ENCODE data around the gene SETMAR.
"Not testable (repeated sequence)": the region's sequence is repeated elsewhere in the genome, so short reads cannot be mapped to it uniquely, and the experiment has no call there.

Gene SETMAR

DNA sequence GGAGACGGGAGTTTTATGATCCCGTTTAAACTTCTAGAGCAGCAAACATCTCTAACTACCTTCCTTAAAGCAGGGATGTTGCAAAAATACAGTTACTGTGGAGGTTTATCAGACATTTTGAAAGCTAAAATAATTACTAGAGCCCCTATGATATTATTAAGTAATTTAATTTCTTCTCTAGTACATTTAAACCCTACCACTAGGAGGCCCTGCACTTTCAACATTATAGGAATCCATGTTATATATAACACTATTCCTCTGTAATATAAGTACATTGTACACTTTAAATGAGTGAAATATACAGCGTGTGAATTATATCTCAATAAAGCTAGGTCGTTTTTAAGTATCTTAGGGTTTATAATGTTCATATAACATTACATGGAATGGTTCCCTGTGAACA lies 11.5 kb downstream of the SETMAR start:
- no peak for DNase-seq

- no peak for DNase-seq
Measured at GRCh38 chr3:4320096-4320911, 17.1 kb downstream of the SETMAR start.

DNA sequence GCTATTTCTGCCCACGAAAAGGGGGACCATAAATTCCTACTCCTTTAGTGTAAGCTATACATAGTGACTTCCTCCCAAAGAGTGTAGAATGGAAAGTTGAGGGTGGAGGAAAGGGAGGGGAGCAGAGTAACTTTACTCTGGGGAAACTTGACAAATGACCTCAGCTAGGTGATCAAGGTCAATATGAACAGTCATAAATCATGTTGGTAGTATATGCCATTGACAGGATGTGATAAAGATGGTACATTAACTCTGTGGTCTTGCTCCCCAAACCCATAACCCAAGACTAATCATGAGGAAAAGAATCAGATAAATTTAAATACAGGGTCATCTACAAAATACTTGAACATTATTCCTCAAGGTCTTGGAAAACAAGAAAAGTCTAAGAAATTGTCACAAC lies 18.6 kb downstream of the SETMAR start:
- DNase-seq, result no peak

DNA sequence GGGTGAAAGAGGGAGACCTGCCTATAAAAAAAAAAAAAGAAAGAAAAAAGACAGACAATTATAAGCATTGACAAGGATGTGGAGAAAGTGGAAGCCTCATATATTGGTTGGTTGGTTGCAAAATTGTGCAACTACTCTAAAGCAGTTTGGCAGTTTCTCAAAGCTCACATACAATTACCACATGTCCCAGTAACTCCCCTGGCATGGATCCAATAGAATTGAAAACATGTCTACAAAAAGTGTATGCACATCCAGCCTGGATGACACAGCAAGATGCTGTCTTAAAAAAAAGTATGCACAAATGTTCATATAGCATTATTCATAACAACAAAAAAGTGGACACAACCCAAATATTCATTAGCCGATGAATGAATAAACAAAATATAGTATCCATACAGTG lies 19.5 kb downstream of the SETMAR start:
- DNase-seq, result no peak

DNA sequence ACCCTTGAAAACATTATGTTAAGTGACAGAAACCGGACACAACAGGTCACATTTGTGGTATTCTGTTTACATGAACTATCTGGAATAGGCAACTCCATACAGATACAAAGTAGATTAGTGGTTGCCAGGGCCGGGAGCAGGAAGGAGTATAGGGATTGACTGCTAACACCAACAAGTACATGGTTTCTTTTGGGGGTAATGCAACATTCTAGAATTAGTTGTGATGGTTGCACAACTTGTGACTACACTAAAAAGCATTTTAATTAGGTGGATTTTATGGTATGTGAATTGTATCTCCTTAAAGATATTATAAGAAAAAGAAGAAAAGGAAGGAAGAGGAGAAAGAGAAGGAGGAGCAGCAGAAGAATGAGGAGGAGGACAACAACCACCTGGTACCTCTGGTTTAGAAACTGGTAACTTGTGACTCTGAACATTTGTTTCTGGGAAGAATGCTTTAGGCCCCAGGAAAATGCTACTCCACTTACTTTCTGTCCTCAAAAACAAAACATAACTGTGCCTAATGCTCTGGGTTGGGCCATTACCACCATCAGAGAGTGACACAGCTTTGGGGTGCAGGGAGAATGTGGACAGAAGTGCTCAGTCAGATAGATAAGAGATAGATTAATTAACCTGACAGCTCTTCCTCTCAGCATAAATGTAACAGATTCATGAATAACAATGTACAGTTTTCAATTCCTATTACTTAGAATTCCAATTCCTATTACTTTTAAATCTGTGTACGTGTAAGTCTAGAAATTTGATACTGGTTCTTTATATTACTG lies 20.3 kb downstream of the SETMAR start:
- DNase-seq, result no peak

- no peak for DNase-seq
Measured at GRCh38 chr3:4326868-4327267, 23.7 kb downstream of the SETMAR start.

DNA sequence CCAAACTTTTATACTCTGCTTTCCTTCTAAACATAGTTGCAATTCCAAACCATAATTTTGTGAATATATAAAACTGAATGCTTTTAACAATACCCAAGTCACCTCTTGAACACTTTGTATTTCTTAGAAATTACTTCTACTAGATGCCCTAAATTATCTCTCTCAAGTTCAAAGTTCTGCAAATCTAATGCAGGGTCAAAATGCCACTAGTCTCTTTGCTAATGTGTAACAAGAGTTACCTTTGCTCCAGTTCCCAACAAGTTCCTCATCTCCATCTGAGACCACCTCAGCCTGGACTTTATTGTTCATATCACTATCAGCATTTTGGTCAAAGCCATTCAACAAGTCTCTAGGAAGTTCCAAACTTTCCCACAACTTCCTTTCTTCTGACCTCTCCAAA lies 26.6 kb downstream of the SETMAR start:
- not testable (repeated sequence) for DNase-seq

DNA sequence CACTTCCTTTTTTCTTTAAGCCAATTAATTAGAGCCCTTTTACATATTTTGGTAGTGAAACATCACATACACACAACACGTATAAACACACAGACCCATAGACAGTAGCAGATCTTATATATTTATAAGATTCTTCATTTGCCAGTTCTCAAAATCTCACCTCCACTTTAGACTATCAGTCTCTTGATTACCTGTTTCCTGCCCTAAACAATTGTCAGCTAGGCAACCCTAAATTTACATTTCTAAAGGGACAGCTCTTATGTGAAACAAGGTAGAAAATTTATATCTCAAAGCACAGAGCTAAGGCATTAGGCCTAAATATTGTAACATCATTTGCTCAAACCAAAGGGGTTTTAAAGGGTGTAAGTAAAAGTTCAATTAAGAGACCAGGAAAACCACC lies 28.9 kb downstream of the SETMAR start:
- DNase-seq, result no peak

GRCh38 chr3:4332574-4332973 lies 29.4 kb downstream of the SETMAR start:
- DNase-seq, result no peak

DNA sequence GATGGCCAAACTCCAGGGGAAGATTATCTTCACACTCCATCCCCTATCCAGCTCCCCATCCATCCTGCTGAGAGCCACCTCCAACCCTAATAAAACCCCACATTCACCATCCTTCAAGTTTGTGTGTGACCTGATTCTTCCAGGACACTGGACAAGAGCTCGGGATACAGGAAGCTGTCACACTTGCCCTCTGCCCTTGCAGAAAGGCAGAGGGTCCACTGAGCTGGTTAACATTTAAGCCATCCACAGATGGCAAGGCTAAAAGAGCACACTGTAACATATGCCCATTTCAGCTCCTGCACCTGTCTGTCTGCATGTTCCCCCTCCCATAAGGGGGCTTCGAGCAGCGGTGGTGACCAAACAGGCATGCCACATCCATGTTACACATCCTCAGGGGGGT lies 29.8 kb downstream of the SETMAR start:
- no peak for DNase-seq

DNA sequence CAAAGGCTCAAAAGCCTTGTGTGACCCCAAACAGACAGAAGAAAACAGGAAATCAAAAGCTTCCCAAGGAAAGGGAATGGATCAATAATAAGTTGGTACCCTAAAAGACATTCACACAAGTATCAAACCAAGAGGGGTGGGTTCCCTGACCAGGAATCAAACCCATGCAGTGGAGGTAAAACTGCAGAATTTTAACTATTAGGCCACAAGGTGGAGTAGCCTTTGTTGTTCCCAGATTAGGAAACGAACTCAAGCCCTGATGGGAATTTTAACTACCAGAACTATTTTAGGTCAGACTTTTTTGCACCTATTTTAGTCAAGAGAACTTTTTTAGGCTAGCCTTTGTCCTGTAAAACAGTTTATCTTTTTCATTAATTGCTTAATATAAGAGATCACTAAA lies 31.4 kb downstream of the SETMAR start:
- no peak for DNase-seq

GRCh38 chr3:4335840-4336562 lies 32.8 kb downstream of the SETMAR start:
- DNase-seq, result no peak

DNA sequence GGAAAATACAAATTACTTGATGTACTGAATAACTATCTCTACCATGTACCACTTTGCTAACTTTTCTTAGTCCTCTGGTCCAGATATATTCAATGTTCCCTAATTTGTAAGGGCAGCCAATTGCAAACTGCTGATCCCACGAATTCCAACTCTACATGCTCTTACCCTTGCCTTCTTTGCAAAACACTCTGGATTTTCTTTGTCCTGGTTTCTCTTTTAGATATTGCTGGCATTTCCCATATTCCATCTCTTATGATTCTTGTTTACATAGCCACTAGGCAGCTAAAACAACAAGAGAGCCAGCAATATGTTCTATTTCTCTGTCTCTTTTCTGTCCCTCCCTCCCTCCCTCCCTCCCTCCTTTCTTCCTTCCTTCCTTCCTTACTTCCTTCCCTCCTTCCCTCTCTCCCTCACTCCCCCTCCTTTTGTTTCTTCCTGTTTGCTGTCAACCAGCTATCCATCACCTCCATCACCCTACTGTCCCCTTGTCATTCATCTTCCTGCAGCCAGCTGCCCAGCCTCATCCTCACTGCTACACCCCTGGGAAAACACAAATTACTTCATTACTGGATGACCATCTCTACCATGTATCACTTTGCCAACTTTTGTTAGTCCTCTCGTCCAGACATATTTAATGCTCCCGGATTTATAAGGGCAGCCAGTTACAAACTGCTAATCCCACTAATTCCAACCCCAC lies 33.8 kb downstream of the SETMAR start:
- DNase-seq, result no peak

- no peak for DNase-seq
Measured at GRCh38 chr3:4338751-4339150, 35.6 kb downstream of the SETMAR start.

DNA sequence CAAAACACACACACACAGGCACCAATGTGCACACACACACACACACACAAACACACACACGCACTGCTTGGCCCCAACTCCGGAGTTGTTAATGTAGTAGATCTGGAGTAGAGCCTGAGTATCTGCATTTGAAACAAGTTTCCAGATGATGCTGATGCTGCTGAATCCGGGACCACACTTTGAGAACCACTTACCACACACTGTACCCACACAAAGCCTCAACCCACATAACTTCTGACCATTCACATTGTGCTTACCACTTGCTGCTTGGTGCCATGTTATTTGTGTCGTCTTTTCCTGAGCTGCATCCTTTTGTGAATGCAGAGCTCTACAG lies 36.9 kb downstream of the SETMAR start:
- DNase-seq, result no peak

DNA sequence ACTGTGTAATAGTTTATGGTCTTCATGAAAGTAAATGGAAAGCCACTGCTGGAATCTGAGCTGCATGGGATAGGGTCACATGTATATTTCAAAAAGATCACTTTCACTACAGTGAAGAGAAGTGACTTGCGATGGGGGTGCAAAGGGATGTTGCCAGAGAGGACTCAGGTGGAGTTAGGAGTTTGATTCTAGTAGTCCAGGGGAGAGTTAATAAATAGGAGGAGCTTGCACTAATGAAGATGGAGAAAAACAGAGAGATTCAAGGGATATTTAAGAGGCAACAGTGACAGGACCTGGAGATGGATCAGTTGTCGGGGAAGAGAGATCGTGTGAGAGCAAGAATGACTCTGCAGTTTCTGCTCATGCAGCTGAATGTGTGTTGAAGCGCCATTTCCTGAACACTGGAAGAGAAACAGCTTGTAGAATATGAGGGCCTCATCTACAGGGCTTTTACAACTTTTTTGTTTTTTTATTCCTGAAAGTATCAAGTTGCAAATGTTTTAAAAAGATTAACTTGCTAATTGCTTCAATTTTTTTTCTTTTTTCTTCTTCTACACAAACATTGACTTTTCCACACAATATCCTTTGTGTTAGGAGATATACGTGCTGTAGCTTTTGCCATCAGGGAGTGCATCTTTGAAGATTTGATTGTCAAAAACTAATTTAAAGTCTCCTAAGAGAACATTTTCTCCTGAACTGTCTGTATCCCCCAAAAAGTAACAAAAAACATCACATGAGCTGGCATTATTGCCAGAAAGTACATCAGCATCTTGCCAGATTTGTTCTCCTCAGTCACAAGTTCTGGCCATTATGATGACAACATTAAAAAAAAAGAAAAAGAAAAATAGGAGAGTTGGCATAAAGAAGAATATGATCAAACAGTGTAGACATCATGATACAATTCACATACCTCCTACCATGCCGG lies 37.5 kb downstream of the SETMAR start:
- DNase-seq, result no peak

DNA sequence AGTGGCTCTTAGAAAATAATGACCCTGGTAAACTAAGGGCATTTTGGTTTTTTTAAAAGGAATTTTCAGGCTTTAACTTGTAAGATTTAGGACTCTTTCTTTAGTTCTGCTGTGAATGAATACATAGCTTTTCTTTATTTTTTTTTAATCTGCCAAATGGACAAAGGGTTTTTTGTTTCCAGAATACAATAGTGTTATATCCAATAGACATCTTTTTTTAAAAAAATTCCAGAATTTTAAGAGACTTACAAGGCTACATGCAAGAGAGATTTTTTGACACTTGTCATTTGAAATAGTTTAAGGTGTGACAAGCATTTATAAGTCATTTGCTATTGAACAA lies 38.1 kb downstream of the SETMAR start:
- no peak for DNase-seq

- no peak for DNase-seq
Measured at GRCh38 chr3:4343258-4343657, 40.1 kb downstream of the SETMAR start.

DNA sequence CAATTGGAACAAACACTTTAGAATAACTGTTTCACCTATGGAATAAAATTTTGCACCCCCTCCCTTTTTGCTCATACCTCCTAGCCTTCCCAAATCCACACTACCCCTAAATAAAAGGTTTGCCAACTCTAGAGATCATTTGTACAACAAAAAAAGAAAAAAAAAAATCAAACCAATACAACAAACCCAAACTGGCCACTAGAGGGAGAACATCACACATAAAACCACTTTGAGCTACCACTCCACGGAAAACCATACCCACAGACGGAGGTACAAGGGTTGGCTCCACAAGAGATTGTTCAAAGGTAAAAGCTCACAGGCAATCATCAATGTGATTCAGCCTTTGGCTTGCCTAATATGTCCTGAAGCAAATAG lies 47.6 kb downstream of the SETMAR start:
- no peak for DNase-seq

GRCh38 chr3:4351164-4351855 lies 48.1 kb downstream of the SETMAR start:
- no peak for DNase-seq

DNA sequence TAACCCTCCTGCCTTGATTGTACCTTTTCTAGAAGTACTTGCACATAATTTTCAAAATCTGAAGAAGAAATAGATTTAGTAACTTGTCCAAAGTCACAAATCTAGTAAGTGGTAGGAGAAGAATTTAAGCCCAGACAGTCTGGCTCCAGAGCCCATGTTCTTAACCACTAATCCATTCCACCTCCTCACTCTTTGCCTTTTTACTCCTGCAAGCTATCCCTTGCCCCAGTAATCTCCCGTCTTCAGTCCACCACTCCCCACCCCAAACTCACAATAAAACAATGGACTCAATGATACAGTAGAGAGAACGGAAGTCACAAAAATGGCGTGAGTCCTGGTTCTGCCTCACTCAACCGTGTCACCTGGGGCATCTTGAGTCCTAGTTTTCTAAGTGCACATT lies 48.7 kb downstream of the SETMAR start:
- no peak for DNase-seq

All from NCI-H1436 (cell line).